HG03108 (cell line): ENCODE measurements around the gene GOLGA2.

Experiments used
- ATAC-seq: cut with Tn5 transposase; IDR thresholded peaks from one replicate; pipeline ENCODE4 v1.9.1; 2021; ENCODE audit warnings: moderate library complexity; ENCODE audit not compliant: unreplicated experiment

The GOLGA2 gene, protein sequence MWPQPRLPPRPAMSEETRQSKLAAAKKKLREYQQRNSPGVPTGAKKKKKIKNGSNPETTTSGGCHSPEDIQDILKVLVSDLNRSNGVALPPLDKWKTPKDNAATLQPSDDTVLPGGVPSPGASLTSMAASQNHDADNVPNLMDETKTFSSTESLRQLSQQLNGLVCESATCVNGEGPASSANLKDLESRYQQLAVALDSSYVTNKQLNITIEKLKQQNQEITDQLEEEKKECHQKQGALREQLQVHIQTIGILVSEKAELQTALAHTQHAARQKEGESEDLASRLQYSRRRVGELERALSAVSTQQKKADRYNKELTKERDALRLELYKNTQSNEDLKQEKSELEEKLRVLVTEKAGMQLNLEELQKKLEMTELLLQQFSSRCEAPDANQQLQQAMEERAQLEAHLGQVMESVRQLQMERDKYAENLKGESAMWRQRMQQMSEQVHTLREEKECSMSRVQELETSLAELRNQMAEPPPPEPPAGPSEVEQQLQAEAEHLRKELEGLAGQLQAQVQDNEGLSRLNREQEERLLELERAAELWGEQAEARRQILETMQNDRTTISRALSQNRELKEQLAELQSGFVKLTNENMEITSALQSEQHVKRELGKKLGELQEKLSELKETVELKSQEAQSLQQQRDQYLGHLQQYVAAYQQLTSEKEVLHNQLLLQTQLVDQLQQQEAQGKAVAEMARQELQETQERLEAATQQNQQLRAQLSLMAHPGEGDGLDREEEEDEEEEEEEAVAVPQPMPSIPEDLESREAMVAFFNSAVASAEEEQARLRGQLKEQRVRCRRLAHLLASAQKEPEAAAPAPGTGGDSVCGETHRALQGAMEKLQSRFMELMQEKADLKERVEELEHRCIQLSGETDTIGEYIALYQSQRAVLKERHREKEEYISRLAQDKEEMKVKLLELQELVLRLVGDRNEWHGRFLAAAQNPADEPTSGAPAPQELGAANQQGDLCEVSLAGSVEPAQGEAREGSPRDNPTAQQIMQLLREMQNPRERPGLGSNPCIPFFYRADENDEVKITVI

DNA sequence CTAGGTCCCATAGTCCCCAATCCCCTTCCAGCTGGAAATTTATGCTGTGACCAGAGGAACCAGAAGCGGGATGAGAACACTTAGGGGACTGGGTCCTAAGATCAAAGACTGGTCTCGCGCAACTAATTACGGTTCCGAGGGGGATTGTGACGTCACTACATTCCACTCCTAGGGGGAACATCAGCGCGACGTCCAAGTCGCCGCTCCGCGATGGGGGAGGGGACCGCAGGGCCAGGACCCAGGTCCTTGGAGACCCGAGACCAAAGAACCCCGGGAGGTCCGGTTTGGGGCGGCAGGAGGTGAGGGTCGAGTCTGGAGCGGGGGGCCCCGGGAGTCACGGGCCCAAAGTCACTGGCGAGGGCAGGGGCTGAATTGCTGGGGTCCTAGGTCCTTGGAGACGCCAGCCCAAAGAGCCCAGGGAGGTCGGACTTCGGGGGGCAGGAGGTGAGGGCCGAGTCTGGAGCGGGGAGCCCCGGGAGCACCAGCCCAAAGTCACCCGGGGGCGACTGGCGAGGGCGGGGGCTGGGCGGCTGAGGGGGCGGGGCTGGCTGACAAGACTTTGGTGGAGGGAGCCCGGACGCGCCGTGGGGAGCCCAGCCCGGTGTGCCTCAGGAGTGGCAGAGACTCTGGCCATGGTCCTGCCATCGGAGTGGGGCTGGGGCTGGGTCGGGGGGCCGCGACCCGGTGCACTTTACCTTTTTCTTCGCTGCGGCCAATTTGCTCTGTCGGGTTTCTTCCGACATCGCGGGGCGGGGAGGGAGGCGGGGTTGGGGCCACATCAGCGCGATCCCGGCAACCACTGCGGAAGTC is at the start of gene GOLGA2:
GOLGA2 (minus strand) TSS at position 810 of the 810 bp plus-strand sequence; CDS start at position 779, 31 bp downstream.
- peak; percentile 33 for ATAC-seq

DNA sequence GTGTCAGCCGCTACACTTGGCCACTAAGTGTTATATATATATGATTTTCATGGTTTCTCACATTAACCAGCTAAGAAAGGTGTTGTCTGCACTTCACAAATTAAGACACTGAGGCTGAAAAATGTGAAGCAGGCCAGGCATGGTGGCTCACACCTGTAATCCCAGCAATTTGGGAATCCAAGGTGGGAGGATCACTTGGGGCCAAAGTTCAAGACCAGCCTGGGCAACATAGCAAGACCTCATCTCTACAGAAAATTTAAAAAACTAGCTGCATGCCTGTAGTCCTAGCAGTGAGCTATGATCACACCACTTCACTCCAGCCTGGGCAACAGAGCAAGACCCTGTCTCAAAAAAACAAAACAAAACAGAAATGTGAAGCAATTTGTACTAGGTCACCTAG is 48.6 kb upstream of the GOLGA2 start:
- ATAC-seq, result no peak

DNA sequence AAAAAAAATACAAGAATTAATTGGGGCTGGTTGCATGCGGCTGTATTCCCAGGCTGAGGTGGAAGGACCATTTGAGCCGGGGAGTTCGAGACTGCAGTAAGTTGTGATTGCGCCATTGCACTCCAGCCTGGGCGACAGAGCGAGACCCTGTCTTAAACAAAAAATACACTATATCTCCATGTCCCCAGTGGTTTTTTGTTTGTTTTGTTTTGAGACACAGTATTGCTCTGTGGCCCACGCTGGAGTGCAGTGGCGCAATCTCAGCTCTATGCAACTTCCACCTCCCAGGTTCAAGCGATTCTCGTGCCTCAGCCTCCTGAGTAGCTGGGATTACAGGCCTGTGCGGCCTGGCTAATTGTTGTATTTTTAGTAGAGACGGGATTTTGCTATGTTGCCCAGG is 48.0 kb upstream of the GOLGA2 start:
- no peak for ATAC-seq

DNA sequence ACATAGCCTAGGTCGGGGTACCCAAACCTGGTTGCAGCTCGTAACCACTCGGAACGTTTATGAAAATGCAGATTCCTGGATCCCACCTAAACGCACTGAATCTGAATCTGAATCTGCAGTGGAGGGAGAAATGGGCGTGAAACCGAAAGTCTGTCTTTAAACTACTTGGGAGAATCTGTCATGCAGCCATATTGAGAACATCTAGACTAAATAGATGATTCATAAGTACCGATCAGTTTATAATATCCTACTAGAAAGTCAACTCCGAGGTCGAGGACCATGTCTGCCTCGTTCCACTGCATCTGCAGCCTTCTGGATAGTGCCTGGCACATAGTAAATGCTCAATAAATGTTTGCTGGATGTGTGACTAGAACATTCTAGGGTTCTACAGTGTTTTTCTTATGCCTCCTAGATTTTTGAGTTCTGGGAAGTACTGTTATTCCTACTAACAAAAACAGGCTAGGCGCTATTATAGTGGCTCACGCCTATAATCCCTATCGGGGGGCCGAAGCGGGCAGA is 47.5 kb upstream of the GOLGA2 start:
- no peak for ATAC-seq

DNA sequence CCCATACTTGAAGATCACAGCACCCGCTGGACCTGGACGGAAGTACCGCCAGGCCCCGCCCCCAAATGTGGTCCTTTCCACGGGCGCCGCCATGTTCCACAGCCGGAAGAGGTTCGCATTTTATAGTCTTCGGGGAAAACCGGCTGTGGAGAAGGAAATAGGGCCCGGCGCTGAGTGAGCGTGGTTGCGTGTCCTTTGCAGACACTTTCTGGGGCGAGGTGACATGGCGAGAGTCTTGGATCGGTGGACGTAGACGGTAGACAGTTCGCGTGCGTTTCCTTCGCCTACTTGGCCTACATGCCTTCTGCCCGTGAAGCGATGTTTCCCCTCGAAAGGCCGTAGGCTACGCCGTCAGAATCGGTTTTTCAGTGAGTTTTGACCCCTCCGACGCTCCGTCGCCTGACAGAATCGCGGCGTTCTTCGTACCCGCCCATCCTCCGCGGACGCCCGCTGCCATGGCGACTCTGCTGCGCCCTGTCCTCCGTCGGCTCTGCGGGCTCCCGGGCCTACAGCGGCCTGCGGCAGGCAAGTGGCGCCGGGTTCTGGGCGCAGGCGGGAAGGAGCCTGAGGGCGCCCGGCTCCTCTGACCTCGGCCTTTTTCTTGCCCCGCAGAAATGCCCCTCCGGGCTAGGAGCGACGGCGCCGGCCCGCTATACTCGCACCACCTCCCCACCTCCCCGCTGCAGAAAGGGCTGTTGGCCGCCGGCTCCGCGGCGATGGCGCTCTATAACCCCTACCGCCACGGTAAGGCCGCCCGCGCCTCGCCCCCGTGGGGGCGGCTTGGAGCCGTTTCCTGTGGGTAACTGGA is 46.8 kb upstream of the GOLGA2 start, which contains the start of the genes COQ4 and TRUB2:
COQ4 (plus strand) TSS at position 436 of the 808 bp plus-strand sequence; CDS start at position 456, 20 bp downstream.
TRUB2 (minus strand) TSS at position 44 of the 808 bp plus-strand sequence; CDS start at position 5, 39 bp downstream.
- peak; percentile 79 for ATAC-seq

DNA sequence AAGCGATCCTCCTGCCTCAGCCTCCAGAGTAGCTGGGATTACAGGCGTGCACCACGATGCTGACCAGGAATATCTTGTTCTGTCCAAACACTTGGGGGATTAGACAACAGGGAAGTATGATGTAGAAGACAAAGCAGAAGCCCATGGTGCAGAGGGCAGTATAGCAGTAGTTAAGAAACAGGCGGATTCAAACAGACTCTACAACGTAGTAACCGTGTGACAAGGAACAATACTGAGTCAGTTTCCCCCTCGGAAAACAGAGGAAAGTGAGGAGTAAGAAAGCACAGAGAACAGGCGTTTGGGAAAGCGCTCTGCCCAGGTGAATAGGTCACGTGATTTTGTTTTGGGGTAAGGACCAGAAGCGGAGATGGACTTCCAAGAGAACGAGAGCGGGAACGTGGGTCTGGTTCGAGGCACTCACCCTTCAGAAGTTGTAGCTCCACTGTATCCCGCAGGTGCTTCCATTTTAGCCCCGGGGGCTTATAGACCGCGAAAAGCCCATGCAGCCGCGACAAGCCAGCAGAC is 46.1 kb upstream of the GOLGA2 start:
- no peak for ATAC-seq

DNA sequence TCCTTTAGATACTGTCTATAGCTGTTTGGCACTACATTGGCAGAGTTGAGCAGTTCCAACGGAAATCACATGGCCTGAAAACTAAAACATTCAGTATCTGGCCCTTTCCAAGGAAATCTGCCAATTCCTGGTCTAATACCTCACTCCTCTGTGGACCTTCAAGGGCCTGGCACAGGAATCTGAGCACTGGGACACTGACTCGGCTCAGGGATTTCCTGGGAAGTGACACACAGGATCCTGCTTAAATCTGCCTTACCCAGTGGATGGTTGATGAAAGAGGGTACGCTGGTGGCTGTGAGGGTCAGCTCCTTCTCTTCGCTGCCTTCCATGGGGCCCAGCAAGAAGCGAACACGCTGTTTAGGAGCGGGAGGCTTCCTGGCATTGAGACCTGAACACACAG is 45.5 kb upstream of the GOLGA2 start:
- ATAC-seq, result no peak

DNA sequence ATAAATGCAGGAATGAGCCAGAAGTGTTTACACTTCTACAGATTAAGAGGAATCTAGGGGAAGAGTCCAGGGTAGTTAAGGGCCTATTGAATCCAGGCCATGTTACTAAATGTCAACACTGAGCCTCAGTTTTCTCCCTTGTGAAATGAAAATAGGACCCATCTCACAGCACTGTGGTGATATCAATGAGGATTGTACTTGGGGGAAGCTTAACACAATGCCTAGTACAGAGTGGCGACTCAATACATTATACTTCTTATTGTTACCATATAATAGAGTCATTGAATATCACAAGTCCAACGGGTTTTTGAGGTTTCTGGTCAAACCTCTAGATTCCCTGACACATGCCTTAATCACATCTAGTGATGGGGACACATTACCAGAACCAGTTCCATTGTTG is 41.8 kb upstream of the GOLGA2 start:
- ATAC-seq, result no peak

DNA sequence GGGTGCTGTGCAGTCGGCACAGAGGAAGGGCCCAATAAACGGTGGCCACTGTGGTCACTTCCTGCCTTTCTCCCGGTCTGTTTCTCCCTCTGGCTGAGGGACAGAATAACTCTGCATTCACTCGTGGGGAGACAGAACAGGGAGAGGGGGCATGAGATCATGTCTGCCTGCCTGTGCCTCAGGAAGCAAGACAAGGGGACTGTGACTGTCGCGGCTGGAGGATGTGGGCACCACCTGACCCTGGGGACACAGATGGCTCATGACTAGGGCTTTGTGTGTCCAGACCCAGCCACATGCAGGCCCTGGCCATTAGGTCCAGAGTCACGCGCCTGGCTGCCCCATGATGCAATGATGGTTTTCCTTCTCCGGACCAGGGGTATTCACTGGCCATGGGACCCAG is 40.6 kb upstream of the GOLGA2 start:
- no peak for ATAC-seq

DNA sequence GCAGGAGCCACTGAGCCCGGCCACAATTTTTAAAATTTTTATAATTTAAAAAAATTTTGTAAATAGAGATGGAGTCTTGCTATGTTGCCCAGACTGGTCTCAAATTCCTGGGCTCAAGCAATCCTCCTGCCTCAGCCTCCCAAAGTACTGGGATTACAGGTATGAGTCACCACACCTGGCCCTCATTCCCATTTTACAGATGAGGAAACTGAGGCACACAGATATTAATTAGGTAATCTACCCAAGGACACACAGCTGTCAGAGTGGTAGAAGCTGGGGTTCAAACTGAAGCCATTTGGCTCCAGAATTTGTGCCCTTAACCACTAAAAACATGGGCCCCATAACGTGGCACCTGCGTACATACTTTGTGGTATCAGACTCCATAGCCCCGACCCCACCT is 38.9 kb upstream of the GOLGA2 start:
- ATAC-seq, result no peak

DNA sequence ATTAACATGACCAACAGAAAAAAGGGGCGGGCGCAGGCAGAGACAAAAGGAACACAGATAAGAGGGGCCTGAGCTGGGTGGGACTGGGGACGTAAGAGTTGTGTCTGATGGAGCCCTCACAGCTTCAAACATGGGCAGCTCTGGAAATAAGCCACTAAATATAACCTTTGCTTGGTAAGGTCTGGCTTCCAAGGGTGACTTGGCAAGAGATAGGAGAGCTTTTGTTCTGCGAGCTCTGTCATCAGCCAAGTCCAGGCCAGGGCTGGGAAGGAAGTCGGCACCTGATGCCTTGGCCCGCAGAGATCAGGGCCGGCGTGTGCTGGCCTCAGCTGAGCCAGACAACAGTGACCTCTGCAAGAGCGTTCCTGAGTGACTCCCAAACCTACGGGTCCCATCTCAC is 34.7 kb upstream of the GOLGA2 start:
- ATAC-seq, result no peak

DNA sequence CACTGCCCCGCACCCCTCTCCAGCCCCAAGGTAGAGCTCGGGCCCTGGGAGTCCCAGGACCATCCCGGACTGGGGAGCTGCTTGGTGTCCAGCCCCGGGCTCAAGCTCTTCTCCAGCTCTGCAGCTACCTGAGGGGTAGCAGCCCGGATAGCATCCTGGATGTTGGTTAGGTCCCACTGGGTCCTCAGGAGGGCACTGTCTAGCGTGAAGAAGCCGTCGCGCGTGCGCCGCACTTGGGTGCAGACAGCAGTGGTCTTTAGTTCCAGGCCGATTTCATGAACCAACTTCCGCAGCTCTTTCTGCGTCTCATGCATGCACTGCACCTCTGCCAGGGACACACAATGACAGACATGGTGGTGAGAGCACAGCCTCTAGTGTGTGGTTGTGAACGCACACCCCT is 33.7 kb upstream of the GOLGA2 start:
- ATAC-seq, result no peak

DNA sequence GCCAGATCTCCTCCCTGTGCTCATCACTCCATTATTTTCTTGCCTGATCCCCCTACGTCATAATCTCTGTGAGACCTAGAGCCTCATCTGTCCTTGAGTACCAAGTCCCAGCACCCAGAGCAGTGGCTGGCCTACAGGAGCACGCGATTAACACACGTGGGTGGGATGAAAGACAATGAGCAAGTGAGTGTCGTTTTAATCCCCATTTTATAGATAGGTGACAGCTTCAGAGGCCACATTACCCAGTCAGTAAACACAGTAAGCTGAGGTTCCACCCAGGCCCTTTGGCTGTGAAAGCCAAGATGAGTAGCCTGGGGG is 29.1 kb upstream of the GOLGA2 start:
- no peak for ATAC-seq

DNA sequence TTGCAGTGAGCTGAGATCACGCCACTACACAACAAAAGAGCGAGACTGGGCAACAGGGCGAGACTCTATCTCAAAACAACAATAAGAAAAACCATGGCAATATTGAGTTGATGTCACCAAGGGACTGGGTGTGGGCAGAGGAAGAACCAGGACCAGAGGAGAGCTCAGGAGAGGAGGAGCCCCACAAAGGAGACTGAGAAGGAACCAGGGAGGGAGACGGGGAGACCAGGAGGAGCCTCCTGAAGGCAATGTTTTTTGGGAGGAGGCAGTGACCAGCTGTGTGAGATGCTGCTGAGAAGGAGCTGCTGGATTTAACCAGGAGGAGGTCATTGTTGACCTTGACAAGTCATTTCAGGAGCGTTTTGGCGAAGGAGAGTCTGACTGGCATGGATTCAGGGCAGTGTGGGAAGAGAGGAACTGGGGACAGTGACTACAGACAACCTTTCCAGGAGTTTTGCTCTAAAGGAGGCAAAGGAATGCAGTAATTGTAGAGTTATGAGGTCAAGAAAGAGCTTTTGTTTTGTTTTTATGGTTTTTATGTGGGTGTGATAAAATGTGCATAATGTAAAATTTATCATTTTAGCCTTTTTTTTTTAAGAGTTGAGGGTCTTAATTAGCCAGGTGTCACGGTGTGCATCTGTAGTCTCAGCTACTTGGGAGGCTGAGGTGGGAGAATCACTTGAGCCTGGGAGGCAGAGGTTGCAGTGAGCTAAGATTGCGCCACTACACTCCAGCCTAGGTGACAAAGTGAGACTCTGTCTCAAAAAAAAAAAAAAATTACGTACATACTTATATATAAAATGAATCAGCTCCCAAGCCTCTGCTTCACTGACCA is 28.5 kb upstream of the GOLGA2 start:
- no peak for ATAC-seq

DNA sequence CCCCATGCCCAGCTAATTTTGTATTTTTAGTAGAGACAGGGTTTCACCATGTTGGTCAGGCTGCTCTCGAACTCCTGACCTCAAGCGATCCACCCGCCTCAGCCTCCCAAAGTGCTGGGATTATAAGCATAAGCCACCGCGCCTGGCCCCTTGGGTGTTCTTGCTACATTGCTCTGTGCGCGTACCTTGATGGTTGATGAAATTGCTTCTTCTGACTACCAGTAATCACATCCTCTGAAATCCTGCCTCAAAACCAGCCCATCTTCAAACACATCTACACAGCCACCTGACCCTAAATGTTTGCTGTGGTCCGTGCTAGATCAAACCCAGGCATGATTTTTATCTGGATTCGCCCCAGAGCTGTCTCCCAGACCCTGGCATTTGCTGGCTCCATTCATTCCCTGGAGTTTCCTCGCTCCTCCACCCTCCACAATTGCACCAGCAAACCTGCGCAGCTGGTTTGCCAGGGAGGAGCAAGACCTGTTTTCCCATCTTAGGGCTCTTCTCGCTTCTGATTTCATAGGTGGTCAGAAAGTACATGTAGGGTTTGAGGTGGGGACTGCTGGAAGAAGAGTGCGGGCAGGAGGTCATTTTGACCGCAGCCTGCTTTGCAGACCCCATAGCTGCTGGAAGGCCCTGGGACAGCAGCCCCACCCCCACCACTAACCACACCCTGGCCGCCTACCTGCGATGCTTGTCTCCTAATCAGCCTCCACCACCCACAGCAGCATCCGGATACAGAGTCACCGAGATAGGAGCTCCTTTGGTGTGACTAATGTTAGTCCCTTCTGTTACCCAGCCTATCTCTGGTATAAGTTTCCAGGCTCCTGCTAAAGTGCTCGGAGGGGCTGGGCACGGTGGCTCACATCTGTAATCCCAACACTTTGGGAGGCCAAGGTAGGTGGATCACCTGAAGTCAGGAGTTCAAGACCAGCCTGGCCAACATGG is 23.0 kb upstream of the GOLGA2 start:
- ATAC-seq, result no peak

DNA sequence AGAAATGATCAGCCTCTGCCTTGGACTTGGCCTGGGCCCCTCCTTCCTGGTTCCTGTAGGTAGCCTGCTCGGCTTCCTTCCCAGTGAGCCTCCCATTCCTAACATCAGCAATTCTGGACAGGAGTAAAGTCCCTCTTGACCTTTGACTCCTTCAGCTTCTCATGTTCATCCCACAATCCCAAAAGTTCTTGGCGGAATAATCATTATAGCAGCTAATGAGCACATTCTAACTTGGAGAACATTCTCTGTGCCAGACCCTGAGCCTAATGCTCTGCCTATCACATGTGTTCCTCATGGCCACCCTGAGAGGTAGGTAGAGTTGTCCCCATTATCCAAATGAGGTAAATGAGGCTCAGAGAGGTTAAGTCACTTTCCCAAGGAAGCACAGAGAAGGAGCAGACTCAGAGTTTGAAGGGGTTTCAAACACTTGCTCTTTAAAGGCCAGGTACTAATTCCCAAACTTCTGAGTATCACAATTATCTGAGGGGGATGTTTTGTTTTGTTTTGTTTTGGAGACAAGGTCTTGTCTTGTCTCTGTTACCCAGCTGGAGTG is 21.5 kb upstream of the GOLGA2 start:
- ATAC-seq, result no peak
